Fibroblast of skin of right biceps (primary cell): ENCODE results near the gene ARHGEF12.

Source experiments
- DNase-seq: peaks from one replicate; pipeline ENCODE4 v3.0.0-alpha.2; 2013

Gene ARHGEF12

GRCh38 chr11:120389693-120390584 lies 53.7 kb downstream of the ARHGEF12 start:
- no peak for DNase-seq

- no peak for DNase-seq
These were observed 54.3 kb downstream of the ARHGEF12 start for GRCh38 chr11:120390585-120390922.

DNA sequence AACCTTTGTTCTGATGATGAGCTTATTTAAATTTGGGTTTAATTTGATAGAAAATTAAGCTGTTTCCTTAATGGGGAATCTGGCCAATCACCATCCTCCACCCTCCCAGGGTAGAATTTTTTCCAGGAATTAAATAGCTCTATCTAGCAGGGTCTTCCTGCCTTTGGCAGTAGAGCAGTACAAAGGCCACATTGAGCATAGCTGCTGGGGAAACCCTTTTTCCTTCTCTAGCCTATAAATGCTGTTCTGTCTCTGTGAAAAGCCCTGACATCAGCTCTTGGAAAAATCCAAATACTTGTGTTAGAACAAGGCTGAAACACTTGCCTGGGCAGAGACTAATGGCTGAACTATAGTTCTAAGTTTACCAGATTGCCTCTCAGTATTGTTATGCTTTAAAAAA lies 55.1 kb downstream of the ARHGEF12 start:
- no peak for DNase-seq

- peak; percentile 12 for DNase-seq
These were observed 55.6 kb downstream of the ARHGEF12 start for GRCh38 chr11:120391854-120392253.

GRCh38 chr11:120392314-120392713 lies 56.1 kb downstream of the ARHGEF12 start:
- no peak for DNase-seq

GRCh38 chr11:120392793-120393192 lies 56.6 kb downstream of the ARHGEF12 start:
- peak; percentile 90 for DNase-seq

- no peak for DNase-seq
These were observed 57.9 kb downstream of the ARHGEF12 start for GRCh38 chr11:120394119-120394518.

GRCh38 chr11:120395778-120396177 lies 59.6 kb downstream of the ARHGEF12 start:
- DNase-seq: no peak

GRCh38 chr11:120398132-120398531 lies 61.9 kb downstream of the ARHGEF12 start:
- DNase-seq: peak; percentile 71

DNA sequence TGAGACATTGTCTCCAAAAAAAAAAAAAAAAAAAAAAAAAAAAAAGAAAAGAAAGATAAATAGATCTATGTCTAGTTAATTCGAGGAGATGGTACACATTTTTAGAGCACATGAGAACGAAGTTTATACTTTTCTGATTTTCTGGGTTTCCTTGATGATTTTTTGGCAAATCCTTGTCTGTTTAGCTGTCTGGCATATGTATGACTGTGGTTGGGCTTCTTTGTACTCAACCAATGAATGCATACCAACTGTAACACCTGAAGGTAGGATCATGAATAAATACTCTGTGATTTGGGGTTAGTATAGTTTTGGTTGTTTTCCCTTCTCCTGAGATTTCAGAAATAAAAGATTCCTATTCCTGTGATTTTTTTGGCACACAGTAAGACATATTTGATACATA lies 63.1 kb downstream of the ARHGEF12 start:
- DNase-seq: no peak

GRCh38 chr11:120400564-120401364 lies 64.6 kb downstream of the ARHGEF12 start:
- peak; percentile 98 for DNase-seq

DNA sequence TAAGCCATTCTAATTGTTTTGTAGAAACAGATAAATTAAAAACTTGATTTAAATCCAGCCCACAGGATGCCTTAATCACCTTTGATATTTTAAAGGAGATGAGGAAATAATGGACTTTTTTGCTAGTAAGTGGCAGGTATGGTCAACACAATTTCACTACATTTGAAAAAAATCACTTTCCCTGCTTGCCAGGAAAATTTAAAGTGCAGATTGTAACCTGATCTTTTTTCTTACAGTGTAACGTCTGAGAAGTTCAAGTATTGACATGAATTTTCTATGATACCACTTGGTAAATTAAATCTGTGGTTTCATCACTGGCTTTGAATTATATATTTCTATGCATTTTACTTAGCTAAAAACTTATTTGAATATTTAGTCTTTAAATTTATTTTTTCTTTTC lies 65.3 kb downstream of the ARHGEF12 start:
- DNase-seq: no peak

GRCh38 chr11:120403966-120404365 lies 67.8 kb downstream of the ARHGEF12 start:
- no peak for DNase-seq

DNA sequence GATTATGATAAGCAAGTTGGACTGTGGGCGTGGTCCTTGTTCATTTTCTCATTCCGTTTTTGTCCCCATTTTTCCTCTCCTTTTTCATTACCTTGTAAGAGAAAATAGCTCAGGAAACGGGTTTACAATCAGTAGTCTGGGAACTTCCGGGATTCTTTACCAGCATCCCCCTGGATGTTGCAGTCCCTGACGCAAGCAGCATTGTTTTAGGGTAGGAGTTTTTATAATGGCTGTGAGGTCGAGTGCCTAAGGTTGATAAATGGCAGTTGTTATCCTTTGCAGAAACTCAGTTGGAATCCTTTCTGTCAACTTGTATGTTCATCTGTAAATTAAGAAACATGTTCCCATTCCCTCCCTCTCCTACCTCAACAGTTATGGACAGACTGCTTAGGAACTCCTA lies 68.3 kb downstream of the ARHGEF12 start:
- no peak for DNase-seq

GRCh38 chr11:120409655-120410054 lies 73.4 kb downstream of the ARHGEF12 start:
- no peak for DNase-seq

DNA sequence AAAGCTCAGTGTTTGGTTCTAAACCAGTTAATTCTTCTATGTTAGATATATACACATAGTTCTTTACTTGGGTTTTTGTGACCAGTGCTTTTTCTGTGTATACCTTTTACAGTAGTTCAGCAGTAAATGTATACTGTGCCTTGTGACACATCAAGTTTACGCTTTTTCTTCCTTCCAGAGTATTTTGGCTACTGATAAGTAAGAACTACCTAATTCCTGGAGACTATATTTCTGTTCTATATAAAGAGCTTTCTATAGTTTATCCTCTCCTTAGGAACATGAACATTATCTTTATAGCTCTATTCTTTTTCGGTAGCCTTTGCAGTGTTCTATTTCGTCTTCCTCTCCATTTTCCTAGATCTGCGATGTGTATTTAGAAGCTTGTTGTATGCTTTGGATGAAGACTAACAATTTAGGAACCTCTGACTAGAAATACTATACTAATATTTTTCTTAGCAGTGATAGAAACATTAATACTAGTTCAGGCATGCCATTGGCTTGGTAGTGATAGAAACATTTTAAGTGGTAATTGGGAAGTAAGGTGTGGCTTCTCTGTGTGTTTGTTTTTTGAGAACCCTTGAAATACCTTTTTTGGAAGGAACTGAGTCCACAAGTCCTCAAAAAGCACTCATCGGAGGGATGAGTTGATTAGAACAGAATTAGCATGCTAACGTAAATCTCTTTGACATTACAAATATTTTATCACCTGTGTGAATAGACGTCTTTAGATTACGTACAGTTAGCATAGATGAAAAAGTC lies 74.6 kb downstream of the ARHGEF12 start:
- DNase-seq: no peak

- DNase-seq: peak; percentile 90
These were observed 77.3 kb downstream of the ARHGEF12 start for GRCh38 chr11:120413480-120413879.

- DNase-seq: no peak
These were observed 84.4 kb downstream of the ARHGEF12 start for GRCh38 chr11:120420572-120420971.

- DNase-seq: peak; percentile 10
These were observed 88.2 kb downstream of the ARHGEF12 start for GRCh38 chr11:120424185-120424969.

DNA sequence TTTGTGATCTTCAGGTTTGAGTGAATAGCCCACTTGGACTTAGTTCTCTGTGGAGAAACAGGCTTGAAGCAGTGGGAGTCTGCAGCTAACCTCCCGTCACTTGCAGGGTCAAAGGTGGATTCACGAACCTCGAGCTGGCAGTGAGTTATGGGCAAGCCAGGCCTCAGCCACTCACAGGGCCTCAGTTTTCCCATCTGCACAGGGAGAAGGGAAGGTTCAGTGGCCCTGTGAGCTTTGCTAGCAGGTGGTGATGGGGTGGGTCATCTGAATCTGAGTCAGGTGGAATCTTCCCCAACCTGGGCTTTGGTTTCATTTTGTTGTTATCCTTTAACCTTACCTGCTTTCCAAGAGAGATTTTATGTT lies 88.7 kb downstream of the ARHGEF12 start:
- DNase-seq: no peak

DNA sequence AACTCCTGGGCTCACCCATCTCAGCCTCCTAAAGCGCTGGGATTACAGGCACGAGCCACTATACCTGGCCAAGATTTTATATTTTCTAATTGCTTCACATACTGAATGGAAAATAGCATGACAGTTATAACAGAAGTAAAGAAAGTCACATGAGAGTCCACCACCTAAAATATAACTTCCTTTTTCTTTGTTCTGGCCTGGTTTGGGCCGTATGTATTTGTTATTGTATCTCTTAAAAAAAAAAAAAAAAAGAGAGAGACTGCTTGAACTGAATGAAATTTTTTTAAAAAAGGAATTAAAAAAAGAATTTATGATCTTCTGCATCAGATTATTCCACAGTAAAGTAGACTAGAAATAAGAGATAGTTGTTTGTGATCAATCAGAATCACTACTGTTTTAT lies 89.3 kb downstream of the ARHGEF12 start:
- DNase-seq: no peak

DNA sequence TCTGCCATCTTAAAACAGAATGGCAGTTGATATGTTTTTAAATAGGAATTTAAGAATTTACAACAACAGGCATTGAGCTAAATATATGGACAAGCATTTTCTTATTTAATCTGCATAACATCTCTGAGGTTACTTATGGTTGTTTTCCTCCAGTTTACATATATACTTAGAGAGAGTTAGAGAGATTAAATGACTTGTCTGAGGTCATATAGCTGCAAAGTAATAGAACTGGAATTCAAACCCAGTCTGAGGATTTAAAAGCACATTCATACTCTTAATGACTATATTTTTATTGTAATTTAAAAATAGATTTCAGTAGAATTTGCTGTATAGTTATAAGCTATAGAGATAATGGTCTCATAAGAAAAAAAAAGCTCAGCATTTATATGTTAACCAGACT lies 93.9 kb downstream of the ARHGEF12 start:
- DNase-seq: peak; percentile 55

DNA sequence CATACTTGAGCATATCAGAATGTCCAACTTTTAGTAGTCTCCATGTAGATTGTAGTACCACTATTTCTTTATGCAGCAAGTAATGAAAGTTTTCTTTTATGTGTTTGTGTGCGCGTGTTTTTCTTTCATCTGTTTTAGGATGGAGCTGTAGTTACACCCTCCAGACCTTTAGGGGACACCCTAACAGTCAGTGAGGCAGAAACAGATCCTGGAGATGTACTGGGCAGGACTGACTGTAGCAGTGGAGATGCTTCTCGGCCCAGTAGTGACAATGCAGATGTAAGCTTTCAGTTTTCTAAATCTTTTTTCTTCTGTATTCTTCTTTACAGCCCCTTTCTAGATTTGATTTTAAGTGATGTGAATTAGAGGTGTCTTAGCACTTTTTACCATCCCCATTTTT lies 95.4 kb downstream of the ARHGEF12 start:
- DNase-seq: peak; percentile 67
